Erythroblast (primary cell): ENCODE results near the gene GBX2.
"Not testable (repeated sequence)": the region's sequence is repeated elsewhere in the genome, so short reads cannot be mapped to it uniquely, and the experiment has no call there.

Experiments used
- DNase-seq, 2 experiments: peaks; one replicate each; lab custom pipeline; 2025; lab: John Stamatoyannopoulos, UW
- GATA1 ChIP-seq: IDR thresholded peaks from 2 replicates; pipeline ENCODE4 v1.6.1; 2011; ENCODE audit warnings: low read depth, mild to moderate bottlenecking, control low read depth, low read length, moderate library complexity
- POLR2A ChIP-seq: IDR thresholded peaks from 2 replicates; pipeline ENCODE4 v1.6.1; 2011; ENCODE audit warnings: mild to moderate bottlenecking, low read length

The GBX2 gene

GRCh38 chr2:236161531-236161930, 6.7 kb downstream of the GBX2 start:
- DNase-seq = no peak
- TF ChIP-seq GATA1 (no peak), POLR2A (no peak)

GRCh38 chr2:236161082-236161462, 7.1 kb downstream of the GBX2 start:
- DNase-seq = no peak
- no peak for TF ChIP-seq GATA1
- TF ChIP-seq POLR2A = no peak

- TF ChIP-seq POLR2A = no peak
- no peak for TF ChIP-seq GATA1
- DNase-seq = no peak
These were observed 7.7 kb downstream of the GBX2 start for GRCh38 chr2:236160366-236161081.

GRCh38 chr2:236159778-236160170, 8.4 kb downstream of the GBX2 start:
- TF ChIP-seq POLR2A = no peak
- no peak for TF ChIP-seq GATA1
- no peak for DNase-seq

- TF ChIP-seq GATA1 (no peak), POLR2A (no peak)
- no peak for DNase-seq
These were observed 9.0 kb downstream of the GBX2 start for GRCh38 chr2:236158969-236159777.

- DNase-seq = no peak
- TF ChIP-seq GATA1 (no peak), POLR2A (no peak)
These were observed 10.2 kb downstream of the GBX2 start for GRCh38 chr2:236157815-236158498.

GRCh38 chr2:236157366-236157765, 10.8 kb downstream of the GBX2 start:
- no peak for DNase-seq
- no peak for TF ChIP-seq GATA1
- no peak for TF ChIP-seq POLR2A

- TF ChIP-seq GATA1 = no peak
- no peak for TF ChIP-seq POLR2A
- DNase-seq = no peak
These were observed 11.4 kb downstream of the GBX2 start for GRCh38 chr2:236156860-236157194.

GRCh38 chr2:236156095-236156859, 11.9 kb downstream of the GBX2 start:
- DNase-seq = no peak
- TF ChIP-seq GATA1 (no peak), POLR2A (no peak)

- TF ChIP-seq POLR2A (no peak), GATA1 (no peak)
- no peak for DNase-seq
These were observed 12.8 kb downstream of the GBX2 start for GRCh38 chr2:236155406-236155805.

- DNase-seq = no peak
- TF ChIP-seq POLR2A (no peak), GATA1 (no peak)
These were observed 21.8 kb downstream of the GBX2 start for GRCh38 chr2:236146436-236146835.

GRCh38 chr2:236143811-236144210, 24.4 kb downstream of the GBX2 start:
- DNase-seq = no peak
- TF ChIP-seq GATA1 (no peak), POLR2A (no peak)

- not testable (repeated sequence) for DNase-seq
These were observed 26.6 kb downstream of the GBX2 start for GRCh38 chr2:236141616-236142015.
